Stimulated activated CD4-positive, alpha-beta T cell treated with anti-CD3 and anti-CD28 coated beads, TNF-alpha, amount 100 ng/mL, for 24 hours (primary cell): ENCODE results near the gene SMARCB1.

Source experiments
- DNase-seq, 3 experiments: peaks; one replicate each; pipeline ENCODE4 v3.0.0-alpha.2; 2020; ENCODE audit warnings: low read depth in 3 of 3

Gene SMARCB1

GRCh38 chr22:23786752-23787599 lies at the start of gene SMARCB1:
SMARCB1 (plus strand) TSS chr22:23786966; CDS start chr22:23787170, 204 bp downstream.
- peak; percentile 81 to 88 (median 84) for DNase-seq

- no peak for DNase-seq
These were observed 49.1 kb upstream of the SMARCB1 start for GRCh38 chr22:23737696-23738095.

GRCh38 chr22:23742505-23743264 lies 44.1 kb upstream of the SMARCB1 start:
- no peak for DNase-seq

- no peak for DNase-seq
These were observed 43.5 kb upstream of the SMARCB1 start for GRCh38 chr22:23743303-23743705.

GRCh38 chr22:23744001-23744400 lies 42.8 kb upstream of the SMARCB1 start:
- no peak for DNase-seq

- no peak for DNase-seq
These were observed 42.3 kb upstream of the SMARCB1 start for GRCh38 chr22:23744485-23744884.

- no peak for DNase-seq
These were observed 41.0 kb upstream of the SMARCB1 start for GRCh38 chr22:23745791-23746190.

GRCh38 chr22:23749841-23750301 lies 36.9 kb upstream of the SMARCB1 start:
- DNase-seq, result no peak

GRCh38 chr22:23750367-23750713 lies 36.4 kb upstream of the SMARCB1 start:
- no peak for DNase-seq

GRCh38 chr22:23750714-23751440 lies 35.9 kb upstream of the SMARCB1 start, which contains the start of gene ZNF70:
ZNF70 (minus strand) TSS chr22:23751112; CDS start chr22:23745140, 5,972 bp downstream.
- DNase-seq, result peak; percentile 58 to 80 (median 72)

- DNase-seq, result no peak
These were observed 35.2 kb upstream of the SMARCB1 start for GRCh38 chr22:23751441-23751996.

GRCh38 chr22:23752090-23752691 lies 34.6 kb upstream of the SMARCB1 start:
- no peak for DNase-seq

GRCh38 chr22:23752750-23753149 lies 34.0 kb upstream of the SMARCB1 start:
- no peak for DNase-seq

- DNase-seq, result no peak
These were observed 33.4 kb upstream of the SMARCB1 start for GRCh38 chr22:23753385-23753784.

- no peak for DNase-seq
These were observed 32.4 kb upstream of the SMARCB1 start, which contains the start of gene VPREB3 for GRCh38 chr22:23754220-23754919. VPREB3 (minus strand) TSS chr22:23754425; CDS start chr22:23754363, 62 bp downstream.

GRCh38 chr22:23754980-23755636 lies 31.7 kb upstream of the SMARCB1 start:
- no peak for DNase-seq

- no peak for DNase-seq
These were observed 31.1 kb upstream of the SMARCB1 start for GRCh38 chr22:23755711-23756110.

- DNase-seq, result no peak
These were observed 29.9 kb upstream of the SMARCB1 start for GRCh38 chr22:23756891-23757290.

- no peak for DNase-seq
These were observed 27.2 kb upstream of the SMARCB1 start for GRCh38 chr22:23759566-23759965.

GRCh38 chr22:23760056-23760455 lies 26.7 kb upstream of the SMARCB1 start:
- DNase-seq, result no peak
